Heart left ventricle (tissue), 16 donors: Measurements from ENCODE around the gene LRRTM4. TPM values are rescaled to one million over a fixed set of nuclear protein-coding genes. Genes with fewer than 3 reads are reported as not detected.

Experiments used
- ATAC-seq, 4 donors: fragments of 200-7000 bp; cut with Tn5 transposase; one replicate each; pipeline ENCODE4 v1.9.1; 2020 to 2022; ENCODE audit warnings: moderate library complexity in 4 of 4, mild to moderate bottlenecking in 3 of 4, moderate number of reproducible peaks in 1 of 4
- DNase-seq, 5 donors: peaks; one replicate each; pipeline ENCODE4 v3.0.0-alpha.2; 2020
- H3K27ac ChIP-seq, 12 donors: fragments of 200-600 bp; sonication (generic) in 4 of 12; one replicate each; pipeline versions ENCODE4 v1.5.0 to v1.8.0; 2016 to 2022; ENCODE audit warnings: mild to moderate bottlenecking in 2 of 12
- H3K27me3 ChIP-seq, 9 donors: fragments of 200-600 bp; sonication (generic) in 2 of 9; one replicate each; pipeline versions ENCODE4 v1.5.1 to v1.8.0; 2016 to 2022; ENCODE audit warnings: mild to moderate bottlenecking in 3 of 9
- H3K36me3 ChIP-seq, 9 donors: fragments of 200-600 bp; sonication (generic) in 2 of 9; one replicate each; pipeline versions ENCODE4 v1.5.0 to v1.8.0; 2018 to 2022; ENCODE audit warnings: mild to moderate bottlenecking in 2 of 9
- H3K4me1 ChIP-seq, 12 donors: fragments of 200-600 bp; sonication (generic) in 4 of 12; one replicate each; pipeline versions ENCODE4 v1.5.0 to v1.8.0; 2016 to 2022; ENCODE audit warnings: mild to moderate bottlenecking in 3 of 12
- H3K4me3 ChIP-seq, 12 donors: fragments of 200-600 bp; sonication (generic) in 4 of 12; one replicate each; pipeline versions ENCODE4 v1.5.0 to v1.8.0; 2017 to 2022; ENCODE audit warnings: mild to moderate bottlenecking in 9 of 12, moderate library complexity in 4 of 12
- H3K9me3 ChIP-seq, 12 donors: fragments of 200-600 bp; sonication (generic) in 4 of 12; one replicate each; pipeline versions ENCODE4 v1.5.0 to v1.8.0; 2016 to 2022; ENCODE audit warnings: mild to moderate bottlenecking in 1 of 12
- CTCF ChIP-seq, 12 donors: fragments of 200-600 bp; sonication (generic) in 4 of 12; IDR thresholded peaks; one replicate each; pipeline versions ENCODE4 v1.5.0 to v1.8.0; 2018 to 2022; ENCODE audit warnings: antibody characterized with exemption in 12 of 12, mild to moderate bottlenecking in 5 of 12
- POLR2A ChIP-seq, 2 donors: fragments of 450-650 bp; IDR thresholded peaks; one replicate each; pipeline ENCODE4 v1.6.1; 2017; ENCODE audit warnings: antibody characterized with exemption in 2 of 2, mild to moderate bottlenecking in 2 of 2, moderate library complexity in 2 of 2
- WGBS, 4 donors: extraction: QIAGEN DNeasy Blood & Tissue Kit in 2 of 4; methylation state at CpG; one replicate each; pipeline versions ENCODE4 v1.1.5 to v1.1.7; 2013 to 2018; 5-methylcytosine and 5-hydroxymethylcytosine counted together
- intact Hi-C, 10 donors: fragments of 100-400 bp; cut with DNase I; formaldehyde crosslinking; loops; one replicate each; pipeline versions ENCODE4 v1.11.1 to v1.14.2; 2022
- polyA plus RNA-seq, 2 donors: library from polyadenylated mRNA; stranded (reverse); fragments of 200-250 nt; gene quantifications; one replicate each; pipeline ENCODE4 v1.2.3, GENCODE V29; 2013
- total RNA-seq, 9 donors: library from RNA; depleted of rRNA in 2 of 9; stranded (reverse); fragments of >200 nt in 2 of 9; fragmentation: NEBNext Ultra II Directional in 3 of 9; extraction: Animal tissue kit (Norgen Biotek cat#: 25700) in 3 of 9; gene quantifications; one replicate each; pipeline versions ENCODE4 v1.1.0 to v1.2.4, GENCODE V29; 2016 to 2023
- donor health status: ischemic (EF 13 %, LVEDD 7.1; RV severe dilation, severe dysfunction).
- donor health status: healthy with polysubstance abuse.
- donor health status: DM: no; HTN: yes; CAD: no.
- donor health status: DM: no; HTN: no; CAD: no.
- donor health status: ischemic (EF 25% LVEDD 6.9; RV normal size, moderate dysfunction).
- donor health status: ischemic (EF 25% LVEDD 5.7; RV mildly dilated, moderate dysfunction).
- donor health status: healthy.
- donor health status: DM: yes; HTN: yes; CAD: no.
- donor health status: ischemic (EF 35%, LVEDD 5.7; RV mildly dilated, moderate dysfunction).
- donor health status: nonischemic (EF 11% LVEDD 7.7; RV severe dilation, severe dysfunction).
- donor health status: DM: yes; HTN: yes; CAD: no.
- donor health status: PGD.
- donor health status: ischemic (EF 29% LVEDD 5.4; RV normal size, mild dysfunction).
- donor health status: nonischemic (EF 23%, LVEDD 6.1; RV moderate dilation, normal function).

Gene LRRTM4
- total and polyA plus RNA-seq, 11 donors: 0.15 to 1.3 (median 0.50) TPM; not detected in 1

- ATAC-seq: no peak
- WGBS, 4 donors: 60 to 75% (median 61%) methylated on average over 1 of the region's 1 CpG
- no peak overlapping the region for H3K4me3 ChIP-seq
- H3K27me3 ChIP-seq: no peaks in the 10 kb centered on the region
- H3K27ac ChIP-seq: no peak overlapping the region
- TF ChIP-seq CTCF (IDR thresholded peaks at IDR 0.05): no peak
- no peak for TF ChIP-seq POLR2A (IDR thresholded peaks at IDR 0.05)
- DNase-seq: no peak
- H3K4me1 ChIP-seq: no peaks in the 10 kb centered on the region
- intact Hi-C loops: no loop called here
- no peaks in the 10 kb centered on the region for H3K9me3 ChIP-seq
- no peaks in the 10 kb centered on the region for H3K36me3 ChIP-seq
Measured at GRCh38 chr2:76851000-76851399, 671.2 kb downstream of the LRRTM4 start.

GRCh38 chr2:76849086-76849485 is 673.1 kb downstream of the LRRTM4 start:
- WGBS, 4 donors: 60 to 84% (median 75%) methylated on average over 1 of the region's 1 CpG
- no peaks in the 10 kb centered on the region for H3K9me3 ChIP-seq
- TF ChIP-seq POLR2A (IDR thresholded peaks at IDR 0.05) (no peak), CTCF (IDR thresholded peaks at IDR 0.05) (no peak)
- H3K4me1 ChIP-seq: no peaks in the 10 kb centered on the region
- ATAC-seq (no peak), DNase-seq (no peak)
- no peak overlapping the region for H3K27ac ChIP-seq
- intact Hi-C loops: no loop called here
- no peak overlapping the region for H3K4me3 ChIP-seq
- no peaks in the 10 kb centered on the region for H3K36me3 ChIP-seq
- no peaks in the 10 kb centered on the region for H3K27me3 ChIP-seq

- TF ChIP-seq POLR2A (IDR thresholded peaks at IDR 0.05): no peak
- no peak for TF ChIP-seq CTCF (IDR thresholded peaks at IDR 0.05)
- Histone ChIP-seq H3K27ac (no peak overlapping the region), H3K4me1 (no peaks in the 10 kb centered on the region), H3K36me3 (no peaks in the 10 kb centered on the region), H3K4me3 (no peak overlapping the region), H3K27me3 (no peaks in the 10 kb centered on the region), H3K9me3 (no peaks in the 10 kb centered on the region)
- DNase-seq: no peak
- intact Hi-C loops: no loop called here
- WGBS, 4 donors: 62 to 74% (median 71%) methylated on average over 1 of the region's 1 CpG
- ATAC-seq: no peak
Measured at GRCh38 chr2:76839826-76840225, 682.4 kb downstream of the LRRTM4 start.

GRCh38 chr2:76829374-76830234 is 692.6 kb downstream of the LRRTM4 start:
- TF ChIP-seq CTCF (IDR thresholded peaks at IDR 0.05): no peak
- TF ChIP-seq POLR2A (IDR thresholded peaks at IDR 0.05): no peak
- DNase-seq: no peak
- Histone ChIP-seq H3K36me3 (no peaks in the 10 kb centered on the region), H3K9me3 (no peaks in the 10 kb centered on the region), H3K4me1 (no peaks in the 10 kb centered on the region), H3K27ac (no peak overlapping the region), H3K27me3 (no peaks in the 10 kb centered on the region), H3K4me3 (no peak overlapping the region)
- ATAC-seq: no peak
- 80 to 89% (median 83%) methylated on average over 3 of the region's 3 CpGs for WGBS, 4 donors
- intact Hi-C loops: no loop called here
